ENCODE data around the gene NT5DC3.
"Not testable (repeated sequence)": the region's sequence is repeated elsewhere in the genome, so short reads cannot be mapped to it uniquely, and the experiment has no call there.

NT5DC3 gene

DNA sequence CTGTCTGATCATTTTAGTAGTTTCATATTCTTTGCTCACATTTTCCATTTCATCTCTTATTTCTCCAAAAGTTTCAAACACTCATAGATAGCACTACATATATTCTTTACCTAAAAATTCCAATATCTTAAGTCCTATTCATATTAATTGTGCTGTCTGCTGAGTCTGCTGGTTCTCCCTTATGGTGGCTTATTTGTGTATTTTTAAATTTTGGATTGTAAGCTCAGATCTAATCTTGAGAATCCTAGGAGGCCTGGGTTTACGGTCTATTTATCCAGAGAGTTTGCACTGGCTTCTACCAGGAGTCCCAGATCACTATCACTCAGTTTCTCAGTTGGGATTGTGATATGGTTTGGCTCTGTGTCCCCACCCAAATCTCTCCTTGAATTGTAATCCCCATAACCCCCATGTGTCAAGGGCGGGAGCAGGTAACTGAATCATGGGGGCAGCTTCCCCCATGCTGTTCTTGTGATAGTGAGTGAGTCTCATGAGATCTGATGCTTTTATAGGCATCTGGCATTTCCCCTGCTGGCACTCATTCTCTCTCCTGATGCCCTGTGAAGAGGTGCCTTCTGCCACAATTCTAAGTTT is 10.2 kb downstream of the NT5DC3 start:
- DNase-seq: no peak

- no peak for DNase-seq
Measured at GRCh38 chr12:103830025-103830725, 10.9 kb downstream of the NT5DC3 start.

GRCh38 chr12:103829092-103829491 is 11.9 kb downstream of the NT5DC3 start:
- DNase-seq: no peak

DNA sequence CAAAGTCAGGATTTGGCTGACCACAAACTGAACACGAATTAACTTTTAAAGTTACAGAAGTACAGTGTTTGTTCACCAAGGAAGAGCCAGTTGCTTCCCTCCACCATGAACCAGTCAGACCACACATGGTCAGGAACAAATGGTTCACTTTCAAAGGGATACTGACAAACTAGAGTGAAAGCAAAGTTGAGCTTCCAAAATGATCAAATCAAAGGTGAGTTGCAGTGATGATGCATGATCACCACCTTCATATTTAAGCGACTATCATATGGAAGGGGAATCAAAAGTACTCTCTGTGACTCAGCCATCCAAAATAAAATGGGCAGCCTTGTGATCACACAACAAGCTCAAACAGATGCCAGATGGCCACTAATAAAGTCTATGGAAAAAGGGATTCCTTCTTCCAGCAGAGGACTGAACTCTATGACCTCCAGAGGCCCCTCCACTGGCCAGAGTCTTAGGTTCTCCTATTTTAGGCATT is 13.1 kb downstream of the NT5DC3 start:
- DNase-seq: no peak

DNA sequence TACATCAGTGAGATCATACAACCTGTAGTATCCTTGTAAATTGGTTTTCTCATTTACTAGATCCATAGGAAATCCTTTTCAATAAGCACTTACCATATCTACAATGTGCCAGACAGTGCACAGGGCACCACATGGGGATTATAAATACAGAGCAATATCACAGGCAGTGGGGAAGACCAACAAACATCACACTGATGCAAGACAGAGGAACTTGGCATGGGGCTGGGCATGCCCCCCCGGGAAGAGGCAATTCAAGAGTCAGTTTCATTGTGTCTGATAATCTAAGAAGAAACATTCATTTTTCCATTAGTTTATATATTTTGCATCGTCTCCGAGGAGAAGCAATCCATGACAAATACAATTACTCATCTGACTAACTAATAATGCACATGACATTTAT is 16.2 kb downstream of the NT5DC3 start:
- DNase-seq: no peak

GRCh38 chr12:103824290-103824689 is 16.7 kb downstream of the NT5DC3 start:
- no peak for DNase-seq

GRCh38 chr12:103823871-103824270 is 17.2 kb downstream of the NT5DC3 start:
- DNase-seq: no peak

- DNase-seq: no peak
Measured at GRCh38 chr12:103821773-103822172, 19.3 kb downstream of the NT5DC3 start.

DNA sequence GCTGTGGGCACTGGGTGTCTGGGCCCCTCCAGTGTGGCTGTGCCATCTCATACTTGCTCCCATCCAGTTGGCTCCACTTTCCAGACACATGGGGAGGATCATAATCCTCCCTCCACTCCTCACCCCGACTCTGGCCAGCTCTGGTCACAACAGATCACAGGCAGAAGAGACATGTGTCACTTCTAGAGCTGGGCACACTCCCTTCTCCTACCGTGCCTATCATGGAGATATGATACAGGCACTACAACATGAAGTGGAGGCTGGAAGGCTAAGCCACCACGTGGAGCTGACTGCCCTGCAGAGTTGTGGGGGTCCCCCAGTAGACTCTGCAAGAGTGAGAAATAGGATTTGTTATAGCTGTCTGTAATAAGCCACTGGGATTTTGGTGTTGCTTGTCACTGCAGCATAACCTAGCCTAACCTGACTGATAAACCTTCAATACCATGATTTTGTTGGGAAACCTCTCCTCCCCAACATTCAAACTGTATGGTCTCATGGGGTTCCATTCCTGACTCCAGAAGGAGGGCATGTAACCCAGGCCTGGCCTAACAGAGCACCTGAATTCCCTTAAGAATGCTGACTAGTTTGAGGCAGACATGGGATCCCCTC is 20.0 kb downstream of the NT5DC3 start:
- no peak for DNase-seq

DNA sequence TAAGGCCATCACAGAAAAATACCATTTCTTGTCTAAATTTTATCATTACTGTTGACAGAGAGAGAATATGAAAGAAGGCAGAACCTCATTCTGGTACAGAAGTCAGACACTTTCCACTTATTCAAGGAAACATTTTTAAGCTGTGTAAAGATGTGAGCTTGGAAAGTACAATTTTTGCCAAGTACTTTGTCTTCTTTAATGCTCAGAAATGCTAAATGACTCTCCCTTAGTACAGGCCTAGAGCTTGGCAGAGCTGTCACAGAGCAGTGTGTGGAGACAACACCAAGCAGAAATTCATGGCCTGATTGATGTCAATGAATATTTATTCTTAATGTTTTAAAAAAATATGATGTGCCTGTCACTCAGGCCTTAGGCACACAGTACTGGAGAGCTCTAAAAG is 20.7 kb downstream of the NT5DC3 start:
- DNase-seq: no peak

GRCh38 chr12:103819892-103820291 is 21.1 kb downstream of the NT5DC3 start:
- DNase-seq: no peak

DNA sequence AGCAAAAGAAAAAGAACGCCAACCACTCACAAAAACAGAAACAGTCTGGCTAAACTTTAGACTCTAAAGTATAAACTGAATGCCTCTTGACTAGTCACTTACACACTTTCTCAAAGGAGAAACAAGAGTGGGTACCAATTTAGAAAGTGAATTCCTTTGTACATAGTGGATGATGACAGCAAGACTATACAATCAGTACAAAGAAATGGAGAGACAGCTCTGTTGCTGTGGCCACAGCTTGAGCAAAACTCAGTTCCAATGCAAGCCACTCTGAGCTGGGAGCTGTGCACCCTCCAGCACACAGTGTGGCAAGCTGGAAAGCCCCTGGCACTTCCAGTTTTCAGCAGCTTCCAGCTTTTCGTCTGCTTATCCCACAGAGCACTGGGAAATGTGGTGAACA is 21.7 kb downstream of the NT5DC3 start:
- DNase-seq: no peak

- DNase-seq: no peak
Measured at GRCh38 chr12:103817791-103818190, 23.2 kb downstream of the NT5DC3 start.

- DNase-seq: no peak
Measured at GRCh38 chr12:103816663-103817062, 24.4 kb downstream of the NT5DC3 start.

- DNase-seq: no peak
Measured at GRCh38 chr12:103814436-103814835, 26.6 kb downstream of the NT5DC3 start.

GRCh38 chr12:103813949-103814348 is 27.1 kb downstream of the NT5DC3 start:
- no peak for DNase-seq

DNA sequence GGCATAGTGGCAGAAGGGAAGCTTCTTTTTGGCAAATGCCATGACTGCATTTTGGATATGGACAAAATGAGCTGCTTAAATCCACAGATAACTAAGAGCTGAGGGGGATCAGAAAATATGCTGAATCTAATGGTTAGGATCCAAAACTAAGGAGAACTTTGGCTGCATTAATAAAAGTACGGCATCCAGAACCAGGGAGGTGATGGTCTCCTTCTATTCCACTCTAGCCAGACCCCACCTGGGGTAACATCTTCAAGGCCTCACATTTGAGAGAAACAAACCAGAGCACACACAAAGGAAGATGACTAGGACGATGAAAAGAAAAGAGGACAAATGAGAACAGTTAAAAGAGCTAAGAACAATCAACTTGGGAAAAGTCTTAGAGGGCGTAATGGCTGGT is 27.6 kb downstream of the NT5DC3 start:
- DNase-seq: no peak

DNA sequence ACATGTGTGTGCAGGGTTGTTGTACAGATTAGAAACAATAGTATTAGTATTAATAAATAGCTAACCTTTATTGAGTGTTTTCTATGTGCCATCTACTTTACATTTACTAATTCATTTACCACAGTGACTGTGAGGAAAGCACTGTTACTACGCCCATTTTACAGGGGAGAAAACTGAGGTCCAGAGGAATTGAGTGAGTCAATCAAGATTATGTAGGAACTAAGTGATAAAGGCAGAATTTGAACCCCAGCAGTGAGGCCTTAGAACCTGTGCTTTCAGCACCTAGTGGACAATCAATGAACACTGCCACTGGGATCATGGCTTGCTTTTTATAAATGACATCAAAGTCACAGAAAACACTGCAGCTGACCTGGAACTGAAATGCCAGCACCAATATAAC is 28.2 kb downstream of the NT5DC3 start:
- DNase-seq: no peak

DNA sequence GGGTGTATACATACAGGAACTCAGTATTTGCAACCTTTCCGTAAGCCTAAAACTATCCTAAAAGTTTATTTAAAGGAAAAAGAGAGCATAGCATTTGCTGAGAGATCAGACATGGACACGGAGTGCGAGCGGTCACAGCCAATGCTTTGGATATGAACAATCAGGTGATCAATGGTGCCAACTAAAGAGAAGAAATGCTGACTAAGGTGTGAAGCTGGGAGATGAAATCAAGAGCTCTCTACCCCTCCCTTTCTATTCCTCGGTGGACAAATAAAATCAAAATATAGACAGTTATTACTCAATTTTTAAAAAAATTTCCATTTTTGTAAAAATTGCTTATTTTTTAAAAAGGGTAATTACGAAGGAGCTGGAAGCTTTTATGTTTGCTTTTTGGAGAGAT is 29.2 kb downstream of the NT5DC3 start:
- DNase-seq: no peak

GRCh38 chr12:103810111-103810510 is 30.9 kb downstream of the NT5DC3 start:
- no peak for DNase-seq

DNA sequence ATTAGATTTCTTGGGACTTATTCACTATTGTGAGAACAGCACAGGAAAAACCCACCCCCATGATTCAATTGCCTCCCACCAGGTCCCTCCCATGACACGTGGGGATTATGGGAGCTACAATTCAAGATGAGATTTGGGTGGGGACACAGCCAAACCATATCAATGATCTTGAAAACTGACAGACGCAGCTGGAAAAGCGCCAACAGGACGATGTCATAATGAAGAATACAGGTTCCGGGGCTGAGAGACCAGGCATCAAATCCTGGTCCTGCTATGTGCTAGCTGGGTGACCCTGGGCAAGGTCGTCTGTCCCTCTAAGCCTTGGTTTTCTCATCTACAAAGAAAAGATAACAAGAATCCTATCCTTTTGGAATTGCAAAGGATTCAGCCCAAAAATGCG is 31.4 kb downstream of the NT5DC3 start:
- not testable (repeated sequence) for DNase-seq

DNA sequence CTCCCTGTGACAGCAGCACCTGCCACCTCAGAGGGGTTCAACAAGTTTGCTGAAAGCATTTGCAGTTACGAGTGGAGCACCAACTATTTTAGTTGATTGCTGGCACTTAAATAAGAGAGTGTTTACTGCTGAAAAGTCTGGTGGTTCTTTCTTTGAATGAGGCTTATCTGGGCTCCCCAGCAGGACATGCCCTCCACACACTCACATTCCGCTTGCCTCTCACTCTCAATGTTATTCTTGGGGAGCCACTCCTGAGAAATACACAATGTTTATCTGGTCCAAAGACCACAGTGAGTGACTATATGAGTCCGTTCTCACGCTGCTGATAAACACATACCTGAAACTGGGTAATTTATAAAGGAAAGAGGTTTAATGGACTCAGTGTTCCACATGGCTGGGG is 31.9 kb downstream of the NT5DC3 start:
- no peak for DNase-seq

- DNase-seq: no peak
Measured at GRCh38 chr12:103808239-103808880, 32.7 kb downstream of the NT5DC3 start.

Data from NCI-H187 treated with DMSO at 0.1 percent for 48 hours (cell line).